ENCODE measurements around the gene GPR135.

DNA sequence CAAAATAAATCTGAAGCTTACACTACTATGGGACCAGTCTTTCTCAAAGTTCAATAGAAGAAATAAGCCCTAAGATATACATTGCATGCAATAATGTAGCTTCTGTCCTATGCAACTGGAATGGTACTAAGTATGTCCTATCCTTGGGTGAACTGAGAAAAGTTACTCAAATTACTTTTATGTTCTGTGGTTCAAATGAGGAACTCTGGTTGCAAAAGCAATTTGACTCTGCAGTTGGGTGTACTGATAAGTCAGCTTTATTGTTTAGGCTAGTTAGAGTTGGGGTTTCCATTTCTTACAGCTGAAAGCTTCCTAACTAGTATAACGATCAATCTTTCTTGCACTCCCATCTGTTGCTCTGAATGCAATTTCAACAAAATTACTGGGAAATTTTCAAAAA is 29.2 kb downstream of the GPR135 start:
- TF ChIP-seq, protein P1, sequence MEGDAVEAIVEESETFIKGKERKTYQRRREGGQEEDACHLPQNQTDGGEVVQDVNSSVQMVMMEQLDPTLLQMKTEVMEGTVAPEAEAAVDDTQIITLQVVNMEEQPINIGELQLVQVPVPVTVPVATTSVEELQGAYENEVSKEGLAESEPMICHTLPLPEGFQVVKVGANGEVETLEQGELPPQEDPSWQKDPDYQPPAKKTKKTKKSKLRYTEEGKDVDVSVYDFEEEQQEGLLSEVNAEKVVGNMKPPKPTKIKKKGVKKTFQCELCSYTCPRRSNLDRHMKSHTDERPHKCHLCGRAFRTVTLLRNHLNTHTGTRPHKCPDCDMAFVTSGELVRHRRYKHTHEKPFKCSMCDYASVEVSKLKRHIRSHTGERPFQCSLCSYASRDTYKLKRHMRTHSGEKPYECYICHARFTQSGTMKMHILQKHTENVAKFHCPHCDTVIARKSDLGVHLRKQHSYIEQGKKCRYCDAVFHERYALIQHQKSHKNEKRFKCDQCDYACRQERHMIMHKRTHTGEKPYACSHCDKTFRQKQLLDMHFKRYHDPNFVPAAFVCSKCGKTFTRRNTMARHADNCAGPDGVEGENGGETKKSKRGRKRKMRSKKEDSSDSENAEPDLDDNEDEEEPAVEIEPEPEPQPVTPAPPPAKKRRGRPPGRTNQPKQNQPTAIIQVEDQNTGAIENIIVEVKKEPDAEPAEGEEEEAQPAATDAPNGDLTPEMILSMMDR (IDR thresholded peaks at IDR 0.05), result no peak
- no peak for TF ChIP-seq POLR2A (IDR thresholded peaks at IDR 0.05)
